Measurements from ENCODE around the gene ZNF555. TPM values are rescaled to one million over a fixed set of nuclear protein-coding genes. Genes with fewer than 3 reads are reported as not detected.
"Not testable (repeated sequence)": the region's sequence is repeated elsewhere in the genome, so short reads cannot be mapped to it uniquely, and the experiment has no call there.

Gene ZNF555
- total RNA-seq, 1 donor from 2014 or later, result 8.4 TPM

DNA sequence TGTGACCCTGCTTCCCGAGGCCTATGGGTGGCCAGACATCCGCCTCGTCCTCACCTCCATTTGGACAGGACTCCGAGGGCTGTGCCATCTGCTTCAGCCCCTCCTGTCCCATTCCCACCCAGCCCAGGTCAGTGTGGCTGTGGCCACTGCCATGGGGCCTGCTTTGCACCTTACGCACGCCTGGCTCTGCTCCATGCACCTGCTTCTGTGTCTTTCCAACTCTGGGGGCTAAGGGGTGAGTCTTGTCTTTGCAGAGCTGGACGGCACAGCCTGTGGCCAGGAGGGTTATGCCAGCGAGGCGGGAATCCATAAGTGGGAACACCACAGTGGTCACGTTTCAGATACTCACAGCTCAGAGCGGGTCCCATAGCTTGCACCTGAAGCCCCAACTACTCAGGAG is 26.8 kb upstream of the ZNF555 start:
- DNase-seq, result no peak
- no peaks in the 10 kb centered on the region for H3K9me3 Mint-ChIP-seq (ENCODE audit: unreplicated experiment)
- H3K27me3 Mint-ChIP-seq (ENCODE audit: unreplicated experiment), result no peaks in the 10 kb centered on the region
- no peak overlapping the region for H3K27ac Mint-ChIP-seq (ENCODE audit: unreplicated experiment)
- no peak overlapping the region for H3K4me3 Mint-ChIP-seq (ENCODE audit: unreplicated experiment)
- H3K36me3 Mint-ChIP-seq (ENCODE audit: unreplicated experiment), result no peaks in the 10 kb centered on the region
- TF ChIP-seq, protein P1, sequence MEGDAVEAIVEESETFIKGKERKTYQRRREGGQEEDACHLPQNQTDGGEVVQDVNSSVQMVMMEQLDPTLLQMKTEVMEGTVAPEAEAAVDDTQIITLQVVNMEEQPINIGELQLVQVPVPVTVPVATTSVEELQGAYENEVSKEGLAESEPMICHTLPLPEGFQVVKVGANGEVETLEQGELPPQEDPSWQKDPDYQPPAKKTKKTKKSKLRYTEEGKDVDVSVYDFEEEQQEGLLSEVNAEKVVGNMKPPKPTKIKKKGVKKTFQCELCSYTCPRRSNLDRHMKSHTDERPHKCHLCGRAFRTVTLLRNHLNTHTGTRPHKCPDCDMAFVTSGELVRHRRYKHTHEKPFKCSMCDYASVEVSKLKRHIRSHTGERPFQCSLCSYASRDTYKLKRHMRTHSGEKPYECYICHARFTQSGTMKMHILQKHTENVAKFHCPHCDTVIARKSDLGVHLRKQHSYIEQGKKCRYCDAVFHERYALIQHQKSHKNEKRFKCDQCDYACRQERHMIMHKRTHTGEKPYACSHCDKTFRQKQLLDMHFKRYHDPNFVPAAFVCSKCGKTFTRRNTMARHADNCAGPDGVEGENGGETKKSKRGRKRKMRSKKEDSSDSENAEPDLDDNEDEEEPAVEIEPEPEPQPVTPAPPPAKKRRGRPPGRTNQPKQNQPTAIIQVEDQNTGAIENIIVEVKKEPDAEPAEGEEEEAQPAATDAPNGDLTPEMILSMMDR (IDR thresholded peaks at IDR 0.05; ENCODE audit: partially characterized antibody, unreplicated experiment), result no peak
- no peaks in the 10 kb centered on the region for H3K4me1 Mint-ChIP-seq (ENCODE audit: low read depth, unreplicated experiment)

DNA sequence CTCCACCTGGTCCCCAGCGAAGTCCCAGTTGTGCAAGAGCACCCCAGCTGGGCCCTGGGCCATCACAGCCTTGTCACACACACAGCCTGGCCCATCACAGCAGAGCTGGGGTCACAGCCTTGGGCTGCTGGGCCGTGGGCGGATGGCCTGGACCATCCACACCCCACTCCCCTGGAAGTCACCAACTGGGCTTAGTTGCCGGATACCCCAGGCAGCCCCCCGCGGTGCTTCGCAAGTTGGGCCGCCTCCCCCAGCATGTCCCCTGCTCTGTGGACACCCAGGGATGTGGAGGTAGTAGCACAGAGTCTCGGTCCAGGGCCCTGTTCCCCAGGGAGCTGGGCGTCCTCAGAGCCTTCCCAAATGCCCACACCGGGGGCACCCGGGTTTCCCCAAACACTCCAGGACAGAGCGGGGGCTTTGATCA is 26.1 kb upstream of the ZNF555 start:
- TF ChIP-seq, protein P1 (IDR thresholded peaks at IDR 0.05; ENCODE audit: partially characterized antibody, unreplicated experiment), result no peak
- Mint-ChIP-seq H3K36me3 (ENCODE audit: unreplicated experiment) (no peaks in the 10 kb centered on the region), H3K9me3 (ENCODE audit: unreplicated experiment) (no peaks in the 10 kb centered on the region), H3K27ac (ENCODE audit: unreplicated experiment) (no peak overlapping the region), H3K4me1 (ENCODE audit: low read depth, unreplicated experiment) (no peaks in the 10 kb centered on the region), H3K27me3 (ENCODE audit: unreplicated experiment) (no peaks in the 10 kb centered on the region), H3K4me3 (ENCODE audit: unreplicated experiment) (no peak overlapping the region)
- DNase-seq, result no peak

DNA sequence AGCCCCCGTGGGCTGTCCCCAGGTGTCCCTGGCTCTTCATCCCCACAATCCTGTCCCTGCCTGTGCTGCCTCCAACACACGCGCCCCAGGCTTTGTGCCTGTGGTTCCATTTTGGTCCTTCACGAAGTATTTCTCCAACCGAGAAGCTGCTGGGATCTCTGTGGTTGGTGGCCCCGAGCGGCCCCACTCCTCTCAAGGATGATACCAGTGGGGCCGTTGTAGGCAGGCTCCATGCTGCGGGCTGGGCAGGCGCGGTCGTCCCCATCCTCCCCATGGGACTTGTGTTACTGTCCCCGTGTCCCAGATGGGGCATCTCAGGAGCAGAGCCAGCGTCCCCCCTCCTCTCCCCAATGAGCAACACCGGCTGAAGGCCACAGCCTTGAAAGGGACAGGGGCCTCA is 25.4 kb upstream of the ZNF555 start:
- H3K27me3 Mint-ChIP-seq (ENCODE audit: unreplicated experiment), result no peaks in the 10 kb centered on the region
- no peaks in the 10 kb centered on the region for H3K36me3 Mint-ChIP-seq (ENCODE audit: unreplicated experiment)
- no peaks in the 10 kb centered on the region for H3K4me1 Mint-ChIP-seq (ENCODE audit: low read depth, unreplicated experiment)
- no peak overlapping the region for H3K27ac Mint-ChIP-seq (ENCODE audit: unreplicated experiment)
- TF ChIP-seq, protein P1 (IDR thresholded peaks at IDR 0.05; ENCODE audit: partially characterized antibody, unreplicated experiment), result no peak
- peaks cover under 1% of the 10 kb centered on the region for H3K9me3 Mint-ChIP-seq (ENCODE audit: unreplicated experiment)
- no peak overlapping the region for H3K4me3 Mint-ChIP-seq (ENCODE audit: unreplicated experiment)
- no peak for DNase-seq

DNA sequence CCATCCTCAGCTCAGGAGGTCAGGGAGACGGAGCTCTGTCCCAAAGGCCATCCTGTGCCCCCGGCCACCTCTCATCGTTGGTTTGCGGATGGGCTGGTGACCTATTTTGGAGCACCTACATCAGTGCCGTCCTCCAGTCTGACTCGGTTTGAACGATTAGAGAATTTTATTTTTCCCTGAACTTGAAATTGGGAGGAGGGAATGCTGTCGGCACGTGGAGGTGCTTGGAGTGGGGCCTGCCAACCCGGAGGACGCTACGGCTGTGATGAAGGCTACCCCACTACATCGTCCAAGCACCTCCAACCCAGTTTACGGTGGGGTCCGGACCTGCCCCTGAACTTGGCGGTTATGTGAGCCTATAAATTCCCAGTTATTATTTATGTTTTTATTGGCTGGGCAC is 24.6 kb upstream of the ZNF555 start:
- no peak for DNase-seq
- H3K9me3 Mint-ChIP-seq (ENCODE audit: unreplicated experiment), result peaks cover 4% of the 10 kb centered on the region
- no peaks in the 10 kb centered on the region for H3K27me3 Mint-ChIP-seq (ENCODE audit: unreplicated experiment)
- no peaks in the 10 kb centered on the region for H3K4me1 Mint-ChIP-seq (ENCODE audit: low read depth, unreplicated experiment)
- no peak overlapping the region for H3K4me3 Mint-ChIP-seq (ENCODE audit: unreplicated experiment)
- TF ChIP-seq, protein P1 (IDR thresholded peaks at IDR 0.05; ENCODE audit: partially characterized antibody, unreplicated experiment), result no peak
- no peak overlapping the region for H3K27ac Mint-ChIP-seq (ENCODE audit: unreplicated experiment)
- no peaks in the 10 kb centered on the region for H3K36me3 Mint-ChIP-seq (ENCODE audit: unreplicated experiment)

DNA sequence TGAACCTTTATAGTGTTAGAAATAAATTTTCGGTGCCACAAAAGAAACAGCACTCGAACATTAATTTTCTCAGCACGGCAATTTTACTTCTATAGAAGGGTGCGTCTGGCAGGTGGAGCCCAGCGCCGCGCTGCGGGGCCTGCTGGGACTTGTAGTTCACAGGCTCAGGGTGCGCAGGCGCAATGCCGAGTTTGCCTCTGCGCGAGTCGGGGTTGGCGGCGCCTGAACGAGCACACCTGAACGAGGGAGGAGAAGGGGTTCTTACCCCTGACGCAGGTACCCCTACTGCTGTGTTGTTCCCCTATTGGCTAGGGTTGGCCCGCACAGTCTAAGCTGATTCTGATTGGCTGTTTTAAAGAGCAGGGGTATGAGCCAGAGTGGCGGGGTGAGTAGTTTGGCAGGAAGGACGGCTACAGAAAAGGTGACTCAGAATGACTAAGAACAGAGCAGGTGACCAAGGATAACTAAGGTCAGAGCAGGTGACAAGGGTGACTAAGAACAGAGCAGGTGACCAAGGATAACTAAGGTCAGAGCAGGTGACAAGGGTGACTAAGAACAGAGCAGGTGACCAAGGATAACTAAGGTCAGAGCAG is 23.9 kb upstream of the ZNF555 start:
- not testable (repeated sequence) for H3K27me3 Mint-ChIP-seq (ENCODE audit: unreplicated experiment); H3K9me3 Mint-ChIP-seq (ENCODE audit: unreplicated experiment); H3K4me3 Mint-ChIP-seq (ENCODE audit: unreplicated experiment); H3K4me1 Mint-ChIP-seq (ENCODE audit: low read depth, unreplicated experiment); H3K36me3 Mint-ChIP-seq (ENCODE audit: unreplicated experiment); DNase-seq; H3K27ac Mint-ChIP-seq (ENCODE audit: unreplicated experiment)
